Measurements from ENCODE around the gene HRH2.

DNA sequence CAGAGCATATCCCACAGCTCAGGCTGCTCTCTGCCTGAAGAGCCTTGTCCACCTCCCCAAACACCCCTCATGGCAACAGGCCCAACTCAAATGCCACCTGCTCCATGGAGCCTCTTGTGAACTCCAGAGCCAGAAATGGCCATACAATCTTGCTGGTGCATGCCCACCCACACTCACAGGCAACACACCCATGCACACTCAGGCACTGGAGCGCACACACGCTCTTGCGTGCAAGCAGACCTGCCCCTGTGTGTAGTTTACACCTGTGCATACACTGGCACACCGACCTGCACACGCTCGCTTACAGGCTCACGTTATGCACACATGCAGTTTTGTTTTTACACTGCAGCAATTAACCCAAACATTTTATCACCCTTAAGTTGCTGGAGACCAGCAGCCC, 40.0 kb downstream of the HRH2 start:
- TF ChIP-seq EZH2phosphoT487 (IDR thresholded peaks at IDR 0.05; ENCODE audit: insufficient read depth, low read depth) (no peak), EZH2 (IDR thresholded peaks at IDR 0.05; ENCODE audit: insufficient read depth, poor library complexity, severe bottlenecking) (no peak)
